Renal cortex interstitium (tissue), 11 donors: Measurements from ENCODE around the gene C10orf67. TPM values are rescaled to one million over a fixed set of nuclear protein-coding genes. Genes with fewer than 3 reads are reported as not detected.
"Not testable (repeated sequence)": the region's sequence is repeated elsewhere in the genome, so short reads cannot be mapped to it uniquely, and the experiment has no call there.

Experiments
- DNase-seq, 11 donors: peaks; one replicate each; pipeline ENCODE4 v3.0.0-alpha.2; 2013; ENCODE audit warnings: low read depth in 9 of 11, low spot score in 4 of 11; ENCODE audit errors: extremely low read depth in 1 of 11
- polyA plus RNA-seq, 3 donors: library from polyadenylated mRNA; unstranded; fragments of 120-200 nt; gene quantifications; one replicate each; pipeline ENCODE4 v1.2.1, GENCODE V29; 2013; ENCODE audit not compliant: insufficient read length in 3 of 3

C10orf67 gene
- polyA plus RNA-seq, 3 donors, result 2.0 to 2.3 (median 2.1) TPM

- DNase-seq, result no peak
Observed at GRCh38 chr10:23364378-23364777, 19.8 kb upstream of the C10orf67 start.

GRCh38 chr10:23363793-23364135 is 19.2 kb upstream of the C10orf67 start:
- no peak for DNase-seq

- no peak for DNase-seq
Observed at GRCh38 chr10:23362879-23363792, 18.5 kb upstream of the C10orf67 start.

GRCh38 chr10:23362069-23362830 is 17.7 kb upstream of the C10orf67 start:
- no peak for DNase-seq

GRCh38 chr10:23361665-23362064 is 17.1 kb upstream of the C10orf67 start:
- no peak for DNase-seq

- no peak for DNase-seq
Observed at GRCh38 chr10:23359692-23360380, 15.2 kb upstream of the C10orf67 start.

GRCh38 chr10:23358357-23358756 is 13.8 kb upstream of the C10orf67 start:
- no peak for DNase-seq

- DNase-seq, result peak in 1 of 11 donors; percentile 61
Observed at GRCh38 chr10:23354630-23355279, 10.2 kb upstream of the C10orf67 start.

GRCh38 chr10:23351926-23352519 is 7.4 kb upstream of the C10orf67 start:
- no peak for DNase-seq

GRCh38 chr10:23350706-23351105 is 6.1 kb upstream of the C10orf67 start:
- DNase-seq, result not testable (repeated sequence)

- DNase-seq, result no peak
Observed at GRCh38 chr10:23345861-23346260, 1.3 kb upstream of the C10orf67 start.

GRCh38 chr10:23343591-23344240 is 881 bp downstream of the C10orf67 start:
- DNase-seq, result peak in 8 of 11 donors; percentile 53 to 78 (median 74)

- DNase-seq, result no peak
Observed at GRCh38 chr10:23342213-23342884, 2.2 kb downstream of the C10orf67 start.

- DNase-seq, result peak in 1 of 11 donors; percentile 38
Observed at GRCh38 chr10:23341004-23341403, 3.6 kb downstream of the C10orf67 start.

- DNase-seq, result no peak
Observed at GRCh38 chr10:23340354-23340753, 4.2 kb downstream of the C10orf67 start.

- no peak for DNase-seq
Observed at GRCh38 chr10:23338886-23339285, 5.7 kb downstream of the C10orf67 start.

- no peak for DNase-seq
Observed at GRCh38 chr10:23338155-23338828, 6.3 kb downstream of the C10orf67 start.
